GM18520 (cell line): ENCODE data around the gene ZNF680.
"Not testable (repeated sequence)": the region's sequence is repeated elsewhere in the genome, so short reads cannot be mapped to it uniquely, and the experiment has no call there.

Experiments
- ATAC-seq: cut with Tn5 transposase; IDR thresholded peaks from one replicate; pipeline ENCODE4 v1.9.1; 2021; ENCODE audit not compliant: unreplicated experiment

ZNF680 gene

GRCh38 chr7:64562626-64563278 lies at the start of gene ZNF680:
TSS of gene ZNF680 (minus strand) at chr7:64563071. CDS start at chr7:64562954, 117 bp downstream.
- ATAC-seq: peak; percentile 99

GRCh38 chr7:64612452-64612851 lies 49.6 kb upstream of the ZNF680 start:
- no peak for ATAC-seq

- ATAC-seq: no peak
Observed at GRCh38 chr7:64611717-64612116, 48.8 kb upstream of the ZNF680 start.

- ATAC-seq: no peak
Observed at GRCh38 chr7:64610997-64611396, 48.1 kb upstream of the ZNF680 start.

GRCh38 chr7:64608116-64608910 lies 45.4 kb upstream of the ZNF680 start:
- ATAC-seq: no peak

- no peak for ATAC-seq
Observed at GRCh38 chr7:64606385-64606784, 43.5 kb upstream of the ZNF680 start.

GRCh38 chr7:64603271-64603670 lies 40.4 kb upstream of the ZNF680 start:
- ATAC-seq: no peak

GRCh38 chr7:64602518-64602917 lies 39.6 kb upstream of the ZNF680 start:
- no peak for ATAC-seq

GRCh38 chr7:64602086-64602485 lies 39.2 kb upstream of the ZNF680 start:
- no peak for ATAC-seq

GRCh38 chr7:64599359-64599758 lies 36.5 kb upstream of the ZNF680 start:
- ATAC-seq: no peak

- ATAC-seq: no peak
Observed at GRCh38 chr7:64590971-64591370, 28.1 kb upstream of the ZNF680 start.

- ATAC-seq: no peak
Observed at GRCh38 chr7:64581926-64582894, 19.3 kb upstream of the ZNF680 start.

GRCh38 chr7:64581391-64581790 lies 18.5 kb upstream of the ZNF680 start:
- no peak for ATAC-seq

- ATAC-seq: no peak
Observed at GRCh38 chr7:64574540-64575099, 11.7 kb upstream of the ZNF680 start.

- not testable (repeated sequence) for ATAC-seq
Observed at GRCh38 chr7:64570284-64570605, 7.4 kb upstream of the ZNF680 start.

- ATAC-seq: not testable (repeated sequence)
Observed at GRCh38 chr7:64569372-64570283, 6.8 kb upstream of the ZNF680 start.

- ATAC-seq: no peak
Observed at GRCh38 chr7:64562256-64562625, 630 bp downstream of the ZNF680 start.

GRCh38 chr7:64559206-64559605 lies 3.7 kb downstream of the ZNF680 start:
- ATAC-seq: no peak

GRCh38 chr7:64558781-64559180 lies 4.1 kb downstream of the ZNF680 start:
- no peak for ATAC-seq

- no peak for ATAC-seq
Observed at GRCh38 chr7:64558323-64558705, 4.6 kb downstream of the ZNF680 start.
